ENCODE measurements around the gene ZACN. TPM values are rescaled to one million over a fixed set of nuclear protein-coding genes. Genes with fewer than 3 reads are reported as not detected.

The ZACN gene
- total and polyA plus RNA-seq, 2 experiments from 2014 or later = 21.2 TPM; not detected in 1

DNA sequence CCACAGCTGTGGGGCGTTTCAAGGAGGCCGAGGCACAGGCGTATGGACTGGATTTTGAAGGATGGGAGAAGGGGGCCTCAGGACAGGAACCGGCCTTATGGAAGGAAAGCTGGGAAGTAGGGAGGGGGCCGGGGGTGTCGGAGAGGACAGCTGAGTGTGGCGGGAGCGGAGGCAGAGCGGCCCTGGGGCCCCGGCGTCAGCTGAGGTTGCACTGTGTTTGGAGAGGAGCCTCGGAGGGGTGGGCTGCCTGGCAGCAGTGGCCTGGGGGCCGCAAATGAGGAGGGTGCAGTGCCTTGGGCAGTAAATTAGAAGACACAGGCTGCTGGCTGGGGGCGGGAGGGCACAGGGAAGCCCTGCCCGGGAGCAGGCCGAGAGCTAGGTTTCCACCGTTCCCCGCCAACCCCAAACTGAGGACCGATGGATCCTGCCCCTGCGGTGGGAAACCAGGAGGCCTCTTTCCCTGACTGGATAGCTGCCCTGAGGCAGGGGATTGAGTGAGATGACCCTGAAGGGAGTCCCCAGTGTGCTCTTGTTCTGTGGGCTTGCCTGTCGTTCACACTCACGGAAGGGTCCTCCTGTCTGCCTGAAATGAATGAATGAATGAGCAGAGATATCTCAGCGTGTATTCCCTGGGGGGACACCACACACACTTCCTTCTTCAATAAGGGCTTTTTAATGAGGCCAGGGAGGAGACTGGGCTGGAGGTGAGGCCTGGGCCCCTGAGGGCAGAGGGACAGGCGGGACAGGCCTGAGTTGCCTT is 43.6 kb downstream of the ZACN start:
- Histone ChIP-seq H3K4me3 (no peak overlapping the region), H4K20me1 (ENCODE audit: insufficient read depth, poor library complexity, severe bottlenecking) (no peaks in the 10 kb centered on the region), H3K79me2 (no peaks in the 10 kb centered on the region), H3K36me3 (replicated peaks; ENCODE audit: insufficient read depth, low read depth) (no peaks in the 10 kb centered on the region), H3K4me1 (ENCODE audit: insufficient read depth) (peaks cover 3% of the 10 kb centered on the region), H2AFZ (no peak overlapping the region), H3K4me2 (no peak overlapping the region), H3K27ac (no peak overlapping the region), H3K27me3 (no peaks in the 10 kb centered on the region), H3K9me2 (replicated peaks; ENCODE audit: insufficient read depth) (no peaks in the 10 kb centered on the region), H3K9me3 (ENCODE audit: low read depth) (no peaks in the 10 kb centered on the region)
- no peak for TF ChIP-seq EZH2phosphoT487 (IDR thresholded peaks at IDR 0.05; ENCODE audit: low read depth, severe bottlenecking, unreplicated experiment)
- no peak for TF ChIP-seq CTCF (IDR thresholded peaks at IDR 0.05; ENCODE audit: poor library complexity)
- TF ChIP-seq EZH2 (IDR thresholded peaks at IDR 0.05; ENCODE audit: borderline replicate concordance) = no peak
- 82% methylated on average over 22 of the region's 24 CpGs for WGBS (ENCODE audit: low lambda C conversion rate, missing lambda C conversion rate)
- DNase-seq (ENCODE audit: low spot score) = no peak

DNA sequence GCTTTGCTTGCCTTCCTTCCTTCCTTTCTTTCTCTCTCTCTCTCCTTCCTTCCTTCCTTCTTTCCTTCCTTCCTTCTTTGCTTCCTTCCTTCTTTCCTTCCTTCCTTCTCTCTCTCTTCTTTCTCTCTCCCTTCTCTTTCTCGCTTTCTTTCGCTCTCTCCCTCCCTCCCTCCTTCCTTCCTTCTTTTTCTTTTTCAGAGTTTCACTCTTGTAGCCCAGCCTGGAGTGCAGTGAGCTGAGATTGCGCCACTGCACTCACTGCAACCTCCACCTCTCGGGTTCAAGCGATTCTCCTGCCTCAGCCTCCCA is 44.2 kb downstream of the ZACN start:
- H3K9me3 ChIP-seq (ENCODE audit: low read depth) = no peaks in the 10 kb centered on the region
- no peaks in the 10 kb centered on the region for H3K36me3 ChIP-seq (replicated peaks; ENCODE audit: insufficient read depth, low read depth)
- TF ChIP-seq CTCF (IDR thresholded peaks at IDR 0.05; ENCODE audit: poor library complexity) (no peak), EZH2 (IDR thresholded peaks at IDR 0.05; ENCODE audit: borderline replicate concordance) (no peak), EZH2phosphoT487 (IDR thresholded peaks at IDR 0.05; ENCODE audit: low read depth, severe bottlenecking, unreplicated experiment) (no peak)
- no peak for DNase-seq (ENCODE audit: low spot score)
- WGBS (ENCODE audit: low lambda C conversion rate, missing lambda C conversion rate) = 64% methylated on average over 5 of the region's 5 CpGs
- no peak overlapping the region for H2AFZ ChIP-seq
- H3K4me1 ChIP-seq (ENCODE audit: insufficient read depth) = peaks cover 3% of the 10 kb centered on the region
- no peaks in the 10 kb centered on the region for H3K27me3 ChIP-seq
- H3K4me2 ChIP-seq = no peak overlapping the region
- no peak overlapping the region for H3K27ac ChIP-seq
- H4K20me1 ChIP-seq (ENCODE audit: insufficient read depth, poor library complexity, severe bottlenecking) = no peaks in the 10 kb centered on the region
- H3K4me3 ChIP-seq = no peak overlapping the region
- no peaks in the 10 kb centered on the region for H3K9me2 ChIP-seq (replicated peaks; ENCODE audit: insufficient read depth)
- H3K79me2 ChIP-seq = no peaks in the 10 kb centered on the region

DNA sequence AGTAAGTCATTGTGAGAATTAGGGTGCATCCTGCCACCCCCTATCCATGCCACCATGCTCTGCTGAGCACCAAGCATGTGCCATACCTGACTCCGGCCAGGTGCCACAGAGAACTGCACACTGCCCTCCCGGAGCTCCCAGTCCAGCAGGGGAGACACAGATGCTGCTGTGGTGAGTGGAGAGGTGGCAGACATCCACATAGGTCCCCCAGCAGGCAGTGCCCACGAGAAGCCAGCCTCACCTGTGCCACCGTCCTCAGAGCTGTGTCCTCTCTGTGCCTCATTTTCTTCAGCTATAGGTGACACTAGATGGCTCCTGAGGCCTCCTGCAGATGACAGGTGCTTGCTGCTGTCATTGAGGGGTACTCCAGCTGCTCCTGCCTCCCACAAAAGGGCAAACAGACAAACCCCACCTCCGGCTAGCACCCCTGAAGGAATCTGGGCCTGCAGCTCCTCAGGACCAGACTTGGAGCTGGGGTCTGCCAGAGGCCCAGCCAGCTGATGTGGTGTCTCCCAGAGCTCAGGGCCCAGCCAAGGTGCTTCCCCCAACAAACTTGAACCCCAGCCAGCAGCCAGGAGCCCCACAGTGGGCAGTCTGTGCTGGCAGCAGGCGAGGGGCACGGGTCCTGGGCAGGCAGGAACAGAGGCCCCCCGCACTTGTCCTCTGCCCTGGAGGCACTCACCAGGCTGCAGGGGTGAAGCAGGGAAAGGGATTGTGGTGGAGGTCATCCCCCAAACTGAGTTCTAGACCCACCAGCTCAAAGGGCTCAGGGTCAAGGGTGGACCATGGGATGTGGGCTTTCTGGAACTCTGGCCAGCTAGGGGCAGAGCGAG is 45.0 kb downstream of the ZACN start:
- Histone ChIP-seq H3K4me3 (no peak overlapping the region), H3K9me3 (ENCODE audit: low read depth) (no peaks in the 10 kb centered on the region), H3K27me3 (no peaks in the 10 kb centered on the region), H3K27ac (no peak overlapping the region), H3K79me2 (no peaks in the 10 kb centered on the region), H4K20me1 (ENCODE audit: insufficient read depth, poor library complexity, severe bottlenecking) (no peaks in the 10 kb centered on the region), H2AFZ (no peak overlapping the region), H3K9me2 (replicated peaks; ENCODE audit: insufficient read depth) (no peaks in the 10 kb centered on the region), H3K36me3 (replicated peaks; ENCODE audit: insufficient read depth, low read depth) (no peaks in the 10 kb centered on the region), H3K4me1 (ENCODE audit: insufficient read depth) (peaks cover 3% of the 10 kb centered on the region), H3K4me2 (no peak overlapping the region)
- no peak for TF ChIP-seq EZH2phosphoT487 (IDR thresholded peaks at IDR 0.05; ENCODE audit: low read depth, severe bottlenecking, unreplicated experiment)
- TF ChIP-seq CTCF (IDR thresholded peaks at IDR 0.05; ENCODE audit: poor library complexity) = no peak
- no peak for TF ChIP-seq EZH2 (IDR thresholded peaks at IDR 0.05; ENCODE audit: borderline replicate concordance)
- no peak for DNase-seq (ENCODE audit: low spot score)
- 73% methylated on average over 9 of the region's 9 CpGs for WGBS (ENCODE audit: low lambda C conversion rate, missing lambda C conversion rate)

Data from hepatocyte (in vitro differentiated cells).